Adipocyte (in vitro differentiated cells): ENCODE results near the gene CSNK1G3.

Source experiments
- DNase-seq: peaks from one replicate; pipeline ENCODE4 v3.0.0-alpha.2; 2015; ENCODE audit warnings: low read depth
- H3K27me3 ChIP-seq: replicated peaks from 2 replicates; pipeline ENCODE4 v1.7.0; 2013; ENCODE audit warnings: mild to moderate bottlenecking, low read length, moderate library complexity; ENCODE audit not compliant: control insufficient read depth, insufficient read depth
- H3K36me3 ChIP-seq: 2 replicates; pipeline ENCODE4 v1.7.0; 2013; ENCODE audit warnings: low read length, mild to moderate bottlenecking, moderate library complexity; ENCODE audit not compliant: control insufficient read depth, insufficient read depth, severe bottlenecking
- H3K4me1 ChIP-seq: 2 replicates; pipeline ENCODE4 v1.7.0; 2013; ENCODE audit warnings: mild to moderate bottlenecking, low read length, moderate library complexity; ENCODE audit not compliant: control insufficient read depth, insufficient read depth
- H3K4me3 ChIP-seq: 2 replicates; pipeline ENCODE4 v1.7.0; 2013; ENCODE audit warnings: mild to moderate bottlenecking, low read length, moderate library complexity
- H3K9ac ChIP-seq: 2 replicates; pipeline ENCODE4 v1.7.0; 2013; ENCODE audit warnings: mild to moderate bottlenecking, low read length, moderate library complexity
- H3K9me3 ChIP-seq: 2 replicates; pipeline ENCODE4 v1.7.0; 2013; ENCODE audit warnings: mild to moderate bottlenecking, low read length, moderate library complexity; ENCODE audit not compliant: control insufficient read depth

Gene CSNK1G3

GRCh38 chr5:123514615-123515355 is 2.8 kb downstream of the CSNK1G3 start:
- Histone ChIP-seq H3K4me1 (peaks cover 28% of the 10 kb centered on the region), H3K36me3 (no peaks in the 10 kb centered on the region), H3K9me3 (no peaks in the 10 kb centered on the region), H3K4me3 (no peak overlapping the region), H3K27me3 (no peaks in the 10 kb centered on the region), H3K9ac (no peak overlapping the region)
- no peak for DNase-seq

- no peak for DNase-seq
These were observed 3.9 kb downstream of the CSNK1G3 start for GRCh38 chr5:123515904-123516303.

DNA sequence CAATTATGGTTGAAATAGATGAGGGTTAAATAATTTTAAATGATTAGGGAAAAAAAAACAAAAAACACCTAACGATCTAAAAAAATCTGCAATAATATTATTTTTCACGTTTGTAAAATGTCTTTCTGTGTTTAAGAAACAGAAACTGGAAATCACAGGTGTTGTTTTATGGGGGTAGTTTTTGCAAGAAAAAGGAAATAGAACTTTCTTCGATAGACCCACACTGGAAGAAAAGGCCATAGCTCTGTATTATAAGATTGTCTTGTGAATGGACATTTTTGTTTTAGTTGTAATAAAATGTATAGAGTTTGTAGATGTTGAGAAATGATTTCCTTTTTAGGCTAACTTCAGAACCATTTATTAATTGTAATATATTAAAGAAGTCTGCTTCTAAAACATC is 5.5 kb downstream of the CSNK1G3 start:
- Histone ChIP-seq H3K36me3 (no peaks in the 10 kb centered on the region), H3K9me3 (no peaks in the 10 kb centered on the region), H3K4me3 (no peak overlapping the region), H3K27me3 (no peaks in the 10 kb centered on the region), H3K9ac (no peak overlapping the region), H3K4me1 (peaks cover 21% of the 10 kb centered on the region)
- no peak for DNase-seq

More at GRCh38 chr5:123515904-123516303, 3.9 kb downstream of the CSNK1G3 start:
- H3K4me3 ChIP-seq = no peak overlapping the region
- H3K36me3 ChIP-seq = no peaks in the 10 kb centered on the region
- H3K9me3 ChIP-seq = no peaks in the 10 kb centered on the region
- no peaks in the 10 kb centered on the region for H3K27me3 ChIP-seq
- peaks cover 28% of the 10 kb centered on the region for H3K4me1 ChIP-seq
- H3K9ac ChIP-seq = no peak overlapping the region

DNA sequence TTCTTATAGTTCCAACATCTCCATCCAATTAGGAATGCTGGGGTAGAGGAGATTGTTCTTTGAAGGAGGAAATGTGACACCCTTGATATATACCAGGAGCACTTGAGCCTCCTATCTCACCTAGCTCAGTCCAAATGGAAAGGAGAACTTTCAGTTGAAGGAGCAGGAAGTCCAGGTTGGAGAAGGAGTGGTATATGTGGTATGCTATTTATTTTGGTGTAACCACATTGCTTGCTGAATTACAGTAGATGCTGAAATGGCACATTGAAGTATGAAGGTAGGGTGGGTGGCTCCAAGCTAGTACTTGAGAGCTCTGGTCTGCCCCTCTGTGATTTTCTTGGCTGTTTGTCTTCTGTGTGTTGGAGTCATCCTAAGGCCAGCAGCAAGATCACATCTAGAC is 6.1 kb downstream of the CSNK1G3 start:
- Histone ChIP-seq H3K27me3 (no peaks in the 10 kb centered on the region), H3K36me3 (no peaks in the 10 kb centered on the region), H3K9me3 (no peaks in the 10 kb centered on the region), H3K9ac (no peak overlapping the region), H3K4me3 (no peak overlapping the region), H3K4me1 (peaks cover 21% of the 10 kb centered on the region)
- no peak for DNase-seq

DNA sequence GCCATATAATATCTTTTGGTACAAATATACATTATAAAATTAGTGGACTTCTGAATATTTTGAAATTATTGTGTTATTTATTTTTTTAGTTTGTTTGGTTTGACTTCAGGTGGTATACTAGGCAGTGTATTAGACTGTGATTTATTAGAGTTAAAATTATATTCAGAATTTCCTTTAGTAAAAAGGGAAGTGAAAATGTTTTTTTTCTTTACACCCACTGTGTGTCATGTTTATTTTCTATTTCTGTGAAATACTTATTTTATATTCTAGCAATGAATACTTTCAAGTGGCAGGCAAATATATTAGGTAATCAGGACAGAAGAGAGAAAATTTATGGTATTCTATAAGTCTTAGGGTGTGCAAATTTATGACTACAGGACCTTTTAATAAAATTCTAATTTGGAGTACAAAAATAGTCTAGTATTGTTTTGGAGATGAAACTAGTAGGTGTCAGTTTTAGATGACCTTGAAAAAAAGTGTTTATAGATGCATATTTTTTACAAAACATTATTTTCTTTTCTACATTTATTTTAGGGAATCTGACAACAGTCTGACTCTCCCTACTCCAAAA is 8.8 kb downstream of the CSNK1G3 start:
- Histone ChIP-seq H3K9ac (no peak overlapping the region), H3K36me3 (no peaks in the 10 kb centered on the region), H3K4me3 (no peak overlapping the region), H3K9me3 (no peaks in the 10 kb centered on the region), H3K27me3 (no peaks in the 10 kb centered on the region), H3K4me1 (peaks cover 20% of the 10 kb centered on the region)
- no peak for DNase-seq

- Histone ChIP-seq H3K4me3 (no peak overlapping the region), H3K27me3 (no peaks in the 10 kb centered on the region), H3K9me3 (no peaks in the 10 kb centered on the region), H3K4me1 (peaks cover 13% of the 10 kb centered on the region), H3K9ac (no peak overlapping the region), H3K36me3 (no peaks in the 10 kb centered on the region)
- no peak for DNase-seq
These were observed 12.2 kb downstream of the CSNK1G3 start for GRCh38 chr5:123524146-123524545.

DNA sequence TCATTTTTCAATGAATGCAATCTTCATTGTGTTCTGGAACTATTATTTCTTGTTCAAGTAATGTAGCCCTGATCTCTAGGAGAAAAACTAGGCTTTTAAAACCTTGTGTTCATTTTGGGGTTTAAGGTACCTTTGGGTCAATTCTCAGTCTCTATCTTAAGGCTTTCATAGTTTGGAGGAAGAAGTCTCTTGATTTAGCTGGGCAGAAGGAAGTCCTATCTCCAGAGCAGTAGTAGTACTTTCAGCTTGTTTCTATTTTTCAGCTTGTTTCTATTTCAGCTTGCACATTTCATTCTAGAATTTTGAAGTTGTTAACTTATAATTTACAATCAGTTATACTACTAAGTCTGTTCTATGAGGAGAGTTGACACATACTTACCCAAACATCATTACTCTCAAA is 15.2 kb downstream of the CSNK1G3 start:
- H3K27me3 ChIP-seq = no peaks in the 10 kb centered on the region
- H3K4me3 ChIP-seq = no peak overlapping the region
- H3K9ac ChIP-seq = no peak overlapping the region
- H3K36me3 ChIP-seq = no peaks in the 10 kb centered on the region
- no peaks in the 10 kb centered on the region for H3K9me3 ChIP-seq
- peaks cover 20% of the 10 kb centered on the region for H3K4me1 ChIP-seq
- no peak for DNase-seq

DNA sequence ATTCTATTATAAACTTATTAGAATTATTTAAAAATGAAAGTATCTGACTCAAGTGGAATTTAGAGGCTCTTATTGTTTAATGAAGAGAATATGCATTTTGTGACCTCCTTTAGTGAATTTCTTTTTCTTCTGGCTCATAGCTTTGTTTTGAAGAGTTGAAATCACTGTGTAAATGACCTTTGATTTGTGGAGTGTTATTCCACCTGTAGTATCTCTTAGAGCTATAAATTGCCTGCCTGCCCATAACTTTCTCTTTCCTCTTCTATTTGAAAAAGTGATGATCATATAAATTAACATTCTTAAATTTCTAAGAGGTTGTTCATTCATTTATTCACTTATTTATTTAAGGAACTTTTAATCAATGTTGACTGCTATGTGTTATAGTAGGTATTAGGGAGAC is 16.1 kb downstream of the CSNK1G3 start:
- Histone ChIP-seq H3K4me1 (peaks cover 20% of the 10 kb centered on the region), H3K4me3 (no peak overlapping the region)
- no peak for DNase-seq

GRCh38 chr5:123528878-123529277 is 16.9 kb downstream of the CSNK1G3 start:
- no peak overlapping the region for H3K9ac ChIP-seq
- no peaks in the 10 kb centered on the region for H3K36me3 ChIP-seq
- H3K4me1 ChIP-seq = peaks cover 19% of the 10 kb centered on the region
- H3K9me3 ChIP-seq = no peaks in the 10 kb centered on the region
- H3K27me3 ChIP-seq = no peaks in the 10 kb centered on the region
- DNase-seq = no peak
- no peak overlapping the region for H3K4me3 ChIP-seq

More for the DNA sequence above, 16.1 kb downstream of the CSNK1G3 start:
- Histone ChIP-seq H3K9me3 (no peaks in the 10 kb centered on the region), H3K27me3 (no peaks in the 10 kb centered on the region), H3K9ac (no peak overlapping the region), H3K36me3 (no peaks in the 10 kb centered on the region)

DNA sequence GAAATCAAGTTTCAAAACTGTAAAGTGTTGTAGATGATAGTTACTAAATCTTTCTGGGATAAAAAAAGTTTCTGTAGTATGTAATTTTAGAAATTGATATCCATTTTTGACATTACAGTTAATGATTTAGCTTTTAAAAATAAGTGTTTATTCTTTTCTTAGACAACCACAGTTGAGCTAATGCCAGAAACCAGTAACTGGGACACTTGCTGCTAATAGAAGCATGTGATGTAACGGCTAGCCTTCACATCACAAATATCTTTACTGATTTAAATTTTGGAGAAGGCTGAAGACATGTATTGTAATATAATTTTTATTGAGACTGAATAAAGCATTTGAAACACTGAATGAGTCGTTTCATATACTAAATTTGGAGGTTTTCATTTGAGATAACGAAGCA is 18.8 kb downstream of the CSNK1G3 start:
- Histone ChIP-seq H3K9ac (no peak overlapping the region), H3K9me3 (no peaks in the 10 kb centered on the region), H3K36me3 (no peaks in the 10 kb centered on the region), H3K4me1 (peaks cover 8% of the 10 kb centered on the region), H3K4me3 (no peak overlapping the region), H3K27me3 (no peaks in the 10 kb centered on the region)
- DNase-seq = no peak

- DNase-seq = no peak
- H3K27me3 ChIP-seq = no peaks in the 10 kb centered on the region
- no peaks in the 10 kb centered on the region for H3K36me3 ChIP-seq
- H3K9ac ChIP-seq = no peak overlapping the region
- no peak overlapping the region for H3K4me3 ChIP-seq
- H3K4me1 ChIP-seq = peaks cover 19% of the 10 kb centered on the region
- H3K9me3 ChIP-seq = no peaks in the 10 kb centered on the region
These were observed 23.7 kb downstream of the CSNK1G3 start for GRCh38 chr5:123535648-123536047.

- H3K4me1 ChIP-seq = peaks cover 12% of the 10 kb centered on the region
- no peak overlapping the region for H3K9ac ChIP-seq
- H3K27me3 ChIP-seq = no peaks in the 10 kb centered on the region
- no peak overlapping the region for H3K4me3 ChIP-seq
- DNase-seq = no peak
- no peaks in the 10 kb centered on the region for H3K9me3 ChIP-seq
- no peaks in the 10 kb centered on the region for H3K36me3 ChIP-seq
These were observed 25.3 kb downstream of the CSNK1G3 start for GRCh38 chr5:123537256-123537655.
